WTC11 (cell line): ENCODE data around the gene PRIM1. TPM values are rescaled to one million over a fixed set of nuclear protein-coding genes. Genes with fewer than 3 reads are reported as not detected.
A peak's percentile ranks its signal among the peaks of the same experiment; 100 is the strongest.

Experiments used
- ATAC-seq: fragments of 200-7000 bp; cut with Tn5 transposase; 2 replicates; pipeline ENCODE4 v1.10.0; 2021; ENCODE audit warnings: mild to moderate bottlenecking, moderate library complexity
- CTCF ChIA-PET: fragments of 300-600 bp; sonication (Branson Sonifier 250); formaldehyde crosslinking; loops from one replicate; lab custom pipeline; 2021; ENCODE audit warnings: antibody characterized with exemption; lab: Charles Lee
- POLR2A ChIA-PET: fragments of 350-600 bp; sonication (Branson Sonifier 250); formaldehyde crosslinking; loops from one replicate; lab custom pipeline; 2021; ENCODE audit warnings: antibody characterized with exemption; lab: Charles Lee
- DNase-seq: peaks from one replicate; pipeline ENCODE4 v3.0.0; 2021; ENCODE audit warnings: low spot score
- H3K27ac Mint-ChIP-seq: 2 replicates; pipeline ENCODE4 v1.8.0; 2021; ENCODE audit warnings: mixed read lengths
- H3K27me3 Mint-ChIP-seq: 2 replicates; pipeline ENCODE4 v1.8.0; 2021; ENCODE audit warnings: low read depth, mild to moderate bottlenecking, moderate library complexity, mixed read lengths
- H3K36me3 Mint-ChIP-seq: 2 replicates; pipeline ENCODE4 v1.8.0; 2021; ENCODE audit warnings: mixed read lengths
- H3K4me1 Mint-ChIP-seq: 2 replicates; pipeline ENCODE4 v1.8.0; 2022; ENCODE audit warnings: mixed read lengths
- H3K4me3 Mint-ChIP-seq: 2 replicates; pipeline ENCODE4 v1.8.0; 2021; ENCODE audit warnings: mild to moderate bottlenecking, moderate library complexity, mixed read lengths
- H3K9me3 Mint-ChIP-seq: 2 replicates; pipeline ENCODE4 v1.8.0; 2021; ENCODE audit warnings: mixed read lengths
- AFF4 ChIP-seq: sonication (generic); formaldehyde crosslinking; IDR thresholded peaks from 2 replicates; pipeline ENCODE4 v1.8.1; 2023; ENCODE audit warnings: mild to moderate bottlenecking, missing genetic modification reagents, borderline replicate concordance
- ATF2 ChIP-seq: sonication (generic); formaldehyde crosslinking; IDR thresholded peaks from 2 replicates; pipeline ENCODE4 v1.8.1; 2022; ENCODE audit warnings: low read depth, missing genetic modification reagents, borderline replicate concordance
- ATF6 ChIP-seq: sonication (generic); formaldehyde crosslinking; IDR thresholded peaks from 2 replicates; pipeline ENCODE4 v1.8.1; 2023; ENCODE audit warnings: mild to moderate bottlenecking, missing genetic modification reagents
- CDX4 ChIP-seq: fragments of 250-450 bp; sonication (Bioruptor Pico); IDR thresholded peaks from 2 replicates; pipeline ENCODE4 v1.9.0; 2021; ENCODE audit warnings: moderate library complexity, mild to moderate bottlenecking, inconsistent platforms, borderline replicate concordance
- CREB1 ChIP-seq: sonication (generic); formaldehyde crosslinking; IDR thresholded peaks from 2 replicates; pipeline ENCODE4 v1.8.0; 2023; ENCODE audit warnings: mild to moderate bottlenecking, missing genetic modification reagents
- GABPB1 ChIP-seq: sonication (generic); formaldehyde crosslinking; IDR thresholded peaks from 2 replicates; pipeline ENCODE4 v1.8.1; 2023; ENCODE audit warnings: mild to moderate bottlenecking, missing genetic modification reagents
- GTF2I ChIP-seq: fragments of 250-450 bp; sonication (Bioruptor Pico); conservative IDR thresholded peaks from 2 replicates; pipeline ENCODE4 v1.4.0; 2021; ENCODE audit warnings: mild to moderate bottlenecking
- JUN ChIP-seq: sonication (generic); formaldehyde crosslinking; IDR thresholded peaks from 2 replicates; pipeline ENCODE4 v1.8.0; 2023; ENCODE audit warnings: mild to moderate bottlenecking, missing genetic modification reagents
- KAT7 ChIP-seq: sonication (generic); formaldehyde crosslinking; IDR thresholded peaks from 2 replicates; pipeline ENCODE4 v1.8.1; 2023; ENCODE audit warnings: missing genetic modification reagents, mild to moderate bottlenecking, borderline replicate concordance
- NFATC4 ChIP-seq: fragments of 250-450 bp; sonication (Bioruptor Pico); IDR thresholded peaks from 2 replicates; pipeline ENCODE4 v1.9.0; 2021; ENCODE audit warnings: mild to moderate bottlenecking
- NFE2L1 ChIP-seq: sonication (generic); formaldehyde crosslinking; IDR thresholded peaks from 2 replicates; pipeline ENCODE4 v1.8.1; 2023; ENCODE audit warnings: missing genetic modification reagents
- NR2C2 ChIP-seq: sonication (generic); formaldehyde crosslinking; IDR thresholded peaks from 2 replicates; pipeline ENCODE4 v1.8.0; 2022; ENCODE audit warnings: mild to moderate bottlenecking, missing genetic modification reagents
- NR3C1 ChIP-seq: sonication (generic); formaldehyde crosslinking; conservative IDR thresholded peaks from 2 replicates; pipeline ENCODE4 v1.8.1; 2023; ENCODE audit warnings: low read depth, mild to moderate bottlenecking, missing genetic modification reagents
- RELA ChIP-seq: sonication (generic); formaldehyde crosslinking; IDR thresholded peaks from 2 replicates; pipeline ENCODE4 v1.8.1; 2022; ENCODE audit warnings: missing genetic modification reagents, mild to moderate bottlenecking, borderline replicate concordance
- SMAD3 ChIP-seq: sonication (generic); formaldehyde crosslinking; IDR thresholded peaks from 2 replicates; pipeline ENCODE4 v1.8.0; 2022; ENCODE audit warnings: missing genetic modification reagents, mild to moderate bottlenecking, borderline replicate concordance
- TCF7 ChIP-seq: sonication (generic); formaldehyde crosslinking; IDR thresholded peaks from 2 replicates; pipeline ENCODE4 v1.8.0; 2022; ENCODE audit warnings: mild to moderate bottlenecking, low read depth, missing genetic modification reagents, moderate library complexity
- TEAD4 ChIP-seq: sonication (generic); formaldehyde crosslinking; IDR thresholded peaks from 2 replicates; pipeline ENCODE4 v1.8.0; 2022; ENCODE audit warnings: mild to moderate bottlenecking, missing genetic modification reagents
- TP53 ChIP-seq: sonication (generic); formaldehyde crosslinking; IDR thresholded peaks from 2 replicates; pipeline ENCODE4 v1.8.1; 2023; ENCODE audit warnings: mild to moderate bottlenecking, missing genetic modification reagents
- ZNF138 ChIP-seq: sonication (generic); formaldehyde crosslinking; conservative IDR thresholded peaks from 2 replicates; pipeline ENCODE4 v1.8.1; 2022; ENCODE audit warnings: mild to moderate bottlenecking, moderate library complexity, missing genetic modification reagents
- ZNF396 ChIP-seq: fragments of 250-450 bp; sonication (Bioruptor Pico); IDR thresholded peaks from 2 replicates; pipeline ENCODE4 v1.8.0; 2021; ENCODE audit warnings: mild to moderate bottlenecking, moderate library complexity, borderline replicate concordance
- total RNA-seq: library from RNA; stranded (reverse); gene quantifications from 3 replicates; pipeline ENCODE4 v1.2.3, GENCODE V29; 2021

Gene PRIM1
- total RNA-seq, 1 experiment from 2014 or later = 54.0 TPM

- peak; percentile 34 for ATAC-seq
- ChIA-PET CTCF (interaction anchor here (0.6 to 2.0 kb wide), 5 partner anchors 8 to 345 kb away, joined by 3 to 11 read pairs (median 3); no protein-coding TSS in a partner anchor), POLR2A (no interaction called here)
Observed at GRCh38 chr12:56766535-56766934, 14.4 kb upstream of the PRIM1 start.

More at GRCh38 chr12:56766535-56766934, 14.4 kb upstream of the PRIM1 start:
- no peak for DNase-seq
- H3K36me3 Mint-ChIP-seq = no peaks in the 10 kb centered on the region
- TF ChIP-seq ATF6 (CRISPR knock-in tag) (no peak), NFATC4 (CRISPR knock-in tag) (no peak), GTF2I (no peak), KAT7 (no peak), ZNF138 (CRISPR knock-in tag) (no peak), ATF2 (CRISPR knock-in tag) (no peak), AFF4 (CRISPR knock-in tag) (no peak), SMAD3 (CRISPR knock-in tag) (no peak), CDX4 (CRISPR knock-in tag) (no peak), NR2C2 (CRISPR knock-in tag) (no peak), RELA (CRISPR knock-in tag) (no peak), TCF7 (CRISPR knock-in tag) (no peak), CREB1 (CRISPR knock-in tag) (no peak), NFE2L1 (CRISPR knock-in tag) (no peak), GABPB1 (CRISPR knock-in tag) (no peak), JUN (CRISPR knock-in tag) (no peak), TEAD4 (no peak), TP53 (CRISPR knock-in tag) (no peak), ZNF396 (CRISPR knock-in tag) (no peak), NR3C1 (CRISPR knock-in tag) (no peak)
- H3K4me1 Mint-ChIP-seq = peaks cover 28% of the 10 kb centered on the region
- H3K27me3 Mint-ChIP-seq = no peaks in the 10 kb centered on the region
- peak overlapping the region; percentile 9 for H3K27ac Mint-ChIP-seq
- no peak overlapping the region for H3K4me3 Mint-ChIP-seq
- no peaks in the 10 kb centered on the region for H3K9me3 Mint-ChIP-seq
